Esophagus squamous epithelium (tissue), 4 donors: ENCODE results near the gene PSMD13.

Experiments
- POLR2A ChIP-seq, 4 donors: fragments of 450-650 bp; IDR thresholded peaks; one replicate each; pipeline ENCODE4 v1.6.1; 2017; ENCODE audit warnings: antibody characterized with exemption in 4 of 4, mild to moderate bottlenecking in 4 of 4, moderate library complexity in 3 of 4
- TF ChIP-seq, protein P1 (sequence below), 6 experiments: fragments of 450-650 bp in 4 of 6; fragments of 200-600 bp in 2 of 6; sonication (generic) in 2 of 6; IDR thresholded peaks; one replicate each; pipeline ENCODE4 v1.5.1; 2016 to 2019; ENCODE audit warnings: antibody characterized with exemption in 6 of 6, mild to moderate bottlenecking in 4 of 6, moderate library complexity in 4 of 6

DNA sequence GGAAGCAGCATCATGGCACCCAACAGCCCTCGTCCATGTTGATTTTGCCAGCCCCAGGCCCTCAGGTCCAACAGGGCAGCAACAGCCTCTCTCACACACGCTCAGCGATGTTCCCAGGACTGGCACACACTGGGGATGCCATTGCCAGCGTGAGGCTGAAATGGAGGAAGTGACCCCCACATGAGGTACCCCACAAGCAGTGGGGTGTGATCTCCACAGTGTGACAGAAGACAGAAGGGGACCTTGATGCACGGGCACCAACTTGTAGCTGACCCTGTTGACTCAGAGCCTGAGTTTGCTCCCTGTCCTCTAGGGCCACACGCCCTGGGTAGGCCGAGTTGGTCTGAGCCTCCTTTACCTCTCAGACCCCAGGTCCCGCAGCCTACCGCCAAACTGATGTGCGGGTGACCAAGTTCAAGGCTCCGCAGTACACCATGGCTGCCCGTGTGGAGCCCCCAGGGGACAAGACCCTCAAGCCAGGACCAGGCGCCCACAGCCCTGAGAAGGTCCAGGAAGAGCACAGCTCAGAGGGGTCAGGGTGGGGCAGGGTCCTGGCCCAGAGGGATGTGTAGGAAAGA lies 37.7 kb upstream of the PSMD13 start:
- TF ChIP-seq, protein P1, sequence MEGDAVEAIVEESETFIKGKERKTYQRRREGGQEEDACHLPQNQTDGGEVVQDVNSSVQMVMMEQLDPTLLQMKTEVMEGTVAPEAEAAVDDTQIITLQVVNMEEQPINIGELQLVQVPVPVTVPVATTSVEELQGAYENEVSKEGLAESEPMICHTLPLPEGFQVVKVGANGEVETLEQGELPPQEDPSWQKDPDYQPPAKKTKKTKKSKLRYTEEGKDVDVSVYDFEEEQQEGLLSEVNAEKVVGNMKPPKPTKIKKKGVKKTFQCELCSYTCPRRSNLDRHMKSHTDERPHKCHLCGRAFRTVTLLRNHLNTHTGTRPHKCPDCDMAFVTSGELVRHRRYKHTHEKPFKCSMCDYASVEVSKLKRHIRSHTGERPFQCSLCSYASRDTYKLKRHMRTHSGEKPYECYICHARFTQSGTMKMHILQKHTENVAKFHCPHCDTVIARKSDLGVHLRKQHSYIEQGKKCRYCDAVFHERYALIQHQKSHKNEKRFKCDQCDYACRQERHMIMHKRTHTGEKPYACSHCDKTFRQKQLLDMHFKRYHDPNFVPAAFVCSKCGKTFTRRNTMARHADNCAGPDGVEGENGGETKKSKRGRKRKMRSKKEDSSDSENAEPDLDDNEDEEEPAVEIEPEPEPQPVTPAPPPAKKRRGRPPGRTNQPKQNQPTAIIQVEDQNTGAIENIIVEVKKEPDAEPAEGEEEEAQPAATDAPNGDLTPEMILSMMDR (IDR thresholded peaks at IDR 0.05) = no peak
- no peak for TF ChIP-seq POLR2A (IDR thresholded peaks at IDR 0.05)
